ENCODE data around the gene ANGPT4.

The ANGPT4 gene, protein sequence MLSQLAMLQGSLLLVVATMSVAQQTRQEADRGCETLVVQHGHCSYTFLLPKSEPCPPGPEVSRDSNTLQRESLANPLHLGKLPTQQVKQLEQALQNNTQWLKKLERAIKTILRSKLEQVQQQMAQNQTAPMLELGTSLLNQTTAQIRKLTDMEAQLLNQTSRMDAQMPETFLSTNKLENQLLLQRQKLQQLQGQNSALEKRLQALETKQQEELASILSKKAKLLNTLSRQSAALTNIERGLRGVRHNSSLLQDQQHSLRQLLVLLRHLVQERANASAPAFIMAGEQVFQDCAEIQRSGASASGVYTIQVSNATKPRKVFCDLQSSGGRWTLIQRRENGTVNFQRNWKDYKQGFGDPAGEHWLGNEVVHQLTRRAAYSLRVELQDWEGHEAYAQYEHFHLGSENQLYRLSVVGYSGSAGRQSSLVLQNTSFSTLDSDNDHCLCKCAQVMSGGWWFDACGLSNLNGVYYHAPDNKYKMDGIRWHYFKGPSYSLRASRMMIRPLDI

DNA sequence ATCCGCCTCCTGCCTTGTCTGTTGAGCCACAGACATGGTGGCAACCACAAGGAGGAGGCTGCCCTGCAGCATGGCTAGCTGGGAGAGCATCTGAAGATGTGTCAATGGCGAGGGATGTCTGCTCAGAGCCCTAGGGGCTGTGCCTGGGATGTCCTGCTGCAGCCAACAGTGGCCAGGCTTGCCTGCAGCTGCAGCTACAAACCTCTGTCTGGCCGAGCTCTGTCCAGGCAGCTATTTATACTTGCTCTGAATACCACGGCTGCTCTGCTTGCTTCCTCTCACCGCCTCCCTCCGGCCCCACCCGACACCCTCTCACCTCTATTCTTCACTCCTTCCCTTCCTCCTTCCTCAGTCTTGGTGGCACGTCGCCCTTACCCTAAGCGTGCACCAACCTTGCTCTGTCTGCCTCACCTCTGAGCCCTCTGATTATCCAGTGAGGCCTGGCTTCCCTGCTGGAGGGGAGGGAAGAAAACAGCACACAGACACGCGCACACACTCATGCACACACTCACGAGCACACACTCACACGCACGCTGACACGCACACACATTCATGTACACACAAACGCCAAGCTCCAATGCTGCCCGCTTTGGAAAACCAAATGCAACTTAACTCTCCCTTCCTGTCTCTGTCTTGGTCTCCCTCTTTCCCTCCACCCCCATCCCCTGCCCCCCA lies at the start of gene ANGPT4:
Gene ANGPT4 (minus strand): TSS at position 210 of the 675 bp plus-strand sequence. CDS start 120 bp downstream, at position 90.
- TF ChIP-seq, protein P1, sequence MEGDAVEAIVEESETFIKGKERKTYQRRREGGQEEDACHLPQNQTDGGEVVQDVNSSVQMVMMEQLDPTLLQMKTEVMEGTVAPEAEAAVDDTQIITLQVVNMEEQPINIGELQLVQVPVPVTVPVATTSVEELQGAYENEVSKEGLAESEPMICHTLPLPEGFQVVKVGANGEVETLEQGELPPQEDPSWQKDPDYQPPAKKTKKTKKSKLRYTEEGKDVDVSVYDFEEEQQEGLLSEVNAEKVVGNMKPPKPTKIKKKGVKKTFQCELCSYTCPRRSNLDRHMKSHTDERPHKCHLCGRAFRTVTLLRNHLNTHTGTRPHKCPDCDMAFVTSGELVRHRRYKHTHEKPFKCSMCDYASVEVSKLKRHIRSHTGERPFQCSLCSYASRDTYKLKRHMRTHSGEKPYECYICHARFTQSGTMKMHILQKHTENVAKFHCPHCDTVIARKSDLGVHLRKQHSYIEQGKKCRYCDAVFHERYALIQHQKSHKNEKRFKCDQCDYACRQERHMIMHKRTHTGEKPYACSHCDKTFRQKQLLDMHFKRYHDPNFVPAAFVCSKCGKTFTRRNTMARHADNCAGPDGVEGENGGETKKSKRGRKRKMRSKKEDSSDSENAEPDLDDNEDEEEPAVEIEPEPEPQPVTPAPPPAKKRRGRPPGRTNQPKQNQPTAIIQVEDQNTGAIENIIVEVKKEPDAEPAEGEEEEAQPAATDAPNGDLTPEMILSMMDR (IDR thresholded peaks at IDR 0.05; ENCODE audit: control insufficient read depth, extremely low read depth, insufficient read depth), result no peak
- no peak for DNase-seq (ENCODE audit: low read depth)
- no peak within 1 kb of the TSS for H3K4me3 ChIP-seq (ENCODE audit: low read depth, low read length)

DNA sequence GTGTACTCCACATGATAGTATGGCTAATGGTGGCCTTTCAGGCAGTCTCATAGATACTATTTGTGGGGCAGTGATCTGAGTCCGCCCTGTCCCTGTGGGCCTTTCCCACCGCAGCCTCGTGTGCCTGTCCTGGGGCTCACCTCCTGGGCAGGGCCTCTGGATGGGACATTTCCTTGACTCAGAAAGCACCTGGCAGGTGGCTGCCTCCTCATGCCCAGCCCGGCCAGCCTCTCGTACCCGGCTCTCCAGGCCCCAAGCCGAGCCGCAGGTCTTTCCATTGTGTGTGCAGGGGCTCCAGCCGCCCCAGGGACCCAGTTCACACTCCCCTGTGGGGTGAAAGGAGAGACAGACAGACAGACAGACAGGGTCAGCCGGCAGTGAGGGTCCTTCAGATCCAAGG lies 47.7 kb upstream of the ANGPT4 start:
- TF ChIP-seq, protein P1 (IDR thresholded peaks at IDR 0.05; ENCODE audit: control insufficient read depth, extremely low read depth, insufficient read depth), result no peak
- no peak overlapping the region for H3K4me3 ChIP-seq (ENCODE audit: low read depth, low read length)
- DNase-seq (ENCODE audit: low read depth), result no peak

DNA sequence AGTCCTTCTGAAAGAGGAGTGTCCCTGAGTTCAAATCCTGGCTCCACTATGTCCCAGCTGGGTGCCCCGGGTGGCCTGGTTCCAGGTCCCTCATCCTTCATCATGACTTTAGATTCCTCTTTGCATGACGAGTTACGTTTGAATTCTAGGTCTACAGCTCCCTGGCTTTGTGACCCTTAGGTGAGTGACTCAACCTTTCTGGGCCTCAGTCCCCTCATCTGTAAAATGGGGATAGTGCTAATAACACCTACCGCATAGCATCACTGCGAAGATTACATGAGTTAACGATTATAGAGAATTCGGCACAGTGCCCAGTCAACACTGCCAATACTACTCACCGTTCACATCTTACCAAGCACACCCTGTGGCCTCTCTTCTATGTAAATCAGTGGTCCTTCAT lies 46.5 kb upstream of the ANGPT4 start:
- TF ChIP-seq, protein P1 (IDR thresholded peaks at IDR 0.05; ENCODE audit: control insufficient read depth, extremely low read depth, insufficient read depth), result no peak
- no peak overlapping the region for H3K4me3 ChIP-seq (ENCODE audit: low read depth, low read length)
- no peak for DNase-seq (ENCODE audit: low read depth)

DNA sequence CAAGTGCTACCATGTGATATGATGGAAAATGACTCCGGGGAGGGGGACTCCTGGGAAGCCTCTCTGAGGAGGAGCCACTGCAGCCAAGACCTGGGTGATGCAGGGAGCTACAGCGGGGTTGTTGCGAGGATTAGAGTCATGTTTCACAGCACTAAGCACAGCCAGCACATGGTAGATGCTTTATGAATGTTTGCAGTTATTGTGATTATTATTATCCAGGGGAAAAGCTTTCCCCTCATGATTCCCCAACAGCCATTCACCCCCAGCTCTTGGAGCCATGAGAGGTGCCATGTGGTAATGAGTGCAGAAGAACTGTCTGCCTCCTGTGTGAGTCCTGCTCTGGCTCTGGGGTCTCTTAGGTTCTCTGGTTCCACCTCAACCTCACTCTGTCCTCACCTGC lies 46.1 kb upstream of the ANGPT4 start:
- DNase-seq (ENCODE audit: low read depth), result no peak
- TF ChIP-seq, protein P1 (IDR thresholded peaks at IDR 0.05; ENCODE audit: control insufficient read depth, extremely low read depth, insufficient read depth), result no peak
- no peak overlapping the region for H3K4me3 ChIP-seq (ENCODE audit: low read depth, low read length)

DNA sequence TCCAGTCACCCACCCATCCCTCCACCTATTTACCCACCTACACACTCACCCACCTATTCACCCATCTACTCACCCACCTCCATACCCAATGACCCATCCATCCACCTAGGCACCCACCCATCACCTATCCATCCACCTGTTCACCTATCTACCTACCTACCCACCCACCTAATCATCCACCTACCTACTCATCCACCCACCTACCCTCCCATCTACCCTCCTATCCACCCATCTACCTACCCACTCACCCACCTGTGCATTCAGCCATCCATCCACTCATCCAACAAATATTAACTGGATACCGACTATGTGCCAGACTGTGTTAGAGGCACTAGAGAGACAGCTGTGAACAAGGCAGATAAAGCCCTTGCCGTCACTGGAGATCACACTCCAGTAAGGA lies 45.6 kb upstream of the ANGPT4 start:
- H3K4me3 ChIP-seq (ENCODE audit: low read depth, low read length), result no peak overlapping the region
- DNase-seq (ENCODE audit: low read depth), result no peak
- TF ChIP-seq, protein P1 (IDR thresholded peaks at IDR 0.05; ENCODE audit: control insufficient read depth, extremely low read depth, insufficient read depth), result no peak

DNA sequence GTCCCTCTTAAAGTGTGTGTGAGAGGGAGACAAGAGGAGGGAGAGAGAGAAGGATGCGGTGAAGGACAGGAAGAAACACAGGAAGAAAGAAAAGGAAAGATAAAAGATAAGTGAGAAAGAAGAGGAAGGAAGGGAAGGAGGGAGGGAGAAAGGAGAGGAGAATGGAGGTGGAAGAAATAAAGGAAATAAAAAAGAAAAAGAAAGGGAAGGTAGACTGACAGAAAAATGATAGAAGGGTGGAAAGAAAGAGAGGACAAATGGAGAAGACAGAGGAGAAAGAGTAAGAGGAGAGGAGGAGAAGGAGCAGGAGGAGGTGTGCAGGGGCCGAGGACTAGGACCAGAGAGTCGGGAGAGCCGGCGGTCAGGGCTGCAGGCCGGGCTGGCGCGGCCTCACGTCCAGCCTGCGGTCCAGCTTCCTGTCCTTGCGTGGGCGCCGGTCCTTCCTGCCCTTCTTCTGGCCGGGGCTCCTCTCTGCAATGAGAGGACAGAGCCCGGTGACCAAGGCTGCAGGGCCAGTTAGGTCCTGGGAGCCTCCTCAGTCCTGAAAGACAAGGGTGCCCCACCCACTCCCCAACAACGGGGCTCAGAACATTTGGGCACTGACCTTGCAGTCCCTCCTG lies 44.0 kb upstream of the ANGPT4 start:
- TF ChIP-seq, protein P1 (IDR thresholded peaks at IDR 0.05; ENCODE audit: control insufficient read depth, extremely low read depth, insufficient read depth), result no peak
- no peak overlapping the region for H3K4me3 ChIP-seq (ENCODE audit: low read depth, low read length)
- DNase-seq (ENCODE audit: low read depth), result no peak
